Erythroblast (primary cell): ENCODE data around the gene GHR.
"Not testable (repeated sequence)": the region's sequence is repeated elsewhere in the genome, so short reads cannot be mapped to it uniquely, and the experiment has no call there.

ENCODE experiments used
- DNase-seq, 2 experiments: peaks; one replicate each; lab custom pipeline; 2025; lab: John Stamatoyannopoulos, UW
- GATA1 ChIP-seq: IDR thresholded peaks from 2 replicates; pipeline ENCODE4 v1.6.1; 2011; ENCODE audit warnings: low read depth, mild to moderate bottlenecking, control low read depth, low read length, moderate library complexity
- POLR2A ChIP-seq: IDR thresholded peaks from 2 replicates; pipeline ENCODE4 v1.6.1; 2011; ENCODE audit warnings: mild to moderate bottlenecking, low read length

The GHR gene

DNA sequence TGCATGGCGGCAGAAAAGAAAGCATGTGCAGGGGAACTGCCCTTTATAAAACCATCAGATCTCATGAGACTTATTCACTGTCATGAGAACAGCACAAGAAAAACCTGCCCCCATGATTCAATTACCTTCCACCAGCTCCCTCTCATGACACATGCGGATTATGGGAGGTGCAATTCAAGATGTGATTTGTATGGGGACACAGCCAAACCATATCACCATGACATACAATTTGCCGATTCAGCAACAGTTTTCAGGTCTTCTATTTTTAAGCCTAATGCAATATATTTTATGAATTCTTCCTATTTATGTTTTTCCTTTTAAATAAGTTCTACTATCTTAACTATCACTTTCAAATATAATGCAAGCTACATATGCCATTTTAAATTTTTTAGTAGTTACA, 242.6 kb downstream of the GHR start:
- DNase-seq, result no peak
- TF ChIP-seq GATA1, result no peak
- TF ChIP-seq POLR2A, result no peak

DNA sequence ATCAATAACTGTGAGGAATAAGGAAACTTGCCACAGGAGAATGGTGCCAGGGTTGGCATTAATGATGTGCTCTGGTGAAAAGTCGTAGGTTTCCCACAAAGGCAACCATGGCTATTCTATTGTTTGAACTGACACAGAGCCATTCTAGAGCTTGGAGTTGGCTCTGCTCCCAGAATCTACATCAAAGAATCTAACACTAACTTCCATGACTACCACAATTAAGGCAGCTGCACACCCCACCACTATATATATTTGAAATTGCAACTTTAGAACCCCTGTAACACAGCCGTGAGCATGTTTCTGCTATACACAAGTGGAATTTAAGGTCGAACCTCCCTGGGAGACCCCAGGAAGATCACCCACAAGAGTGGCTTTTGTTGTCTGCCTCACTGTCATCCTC, 243.6 kb downstream of the GHR start:
- DNase-seq, result no peak
- no peak for TF ChIP-seq POLR2A
- no peak for TF ChIP-seq GATA1

DNA sequence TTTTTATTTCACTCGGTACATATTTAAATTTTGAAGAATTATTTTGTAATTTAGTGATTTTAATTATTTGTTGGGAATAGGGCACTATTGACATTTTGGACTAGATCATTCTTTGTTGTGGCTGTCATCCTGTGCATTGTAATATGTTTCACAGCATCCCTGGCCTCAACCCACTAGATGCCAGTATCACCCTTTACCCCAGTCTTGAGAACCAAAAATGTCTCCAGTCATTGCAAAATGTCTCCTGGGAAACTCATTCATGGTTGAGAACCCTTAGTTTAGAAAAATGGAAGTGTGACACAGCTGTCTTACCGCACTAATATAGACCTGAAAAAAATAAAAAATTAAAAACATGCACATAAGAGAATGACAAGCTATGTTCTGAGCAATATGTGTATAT, 245.0 kb downstream of the GHR start:
- no peak for DNase-seq
- no peak for TF ChIP-seq POLR2A
- TF ChIP-seq GATA1, result no peak

DNA sequence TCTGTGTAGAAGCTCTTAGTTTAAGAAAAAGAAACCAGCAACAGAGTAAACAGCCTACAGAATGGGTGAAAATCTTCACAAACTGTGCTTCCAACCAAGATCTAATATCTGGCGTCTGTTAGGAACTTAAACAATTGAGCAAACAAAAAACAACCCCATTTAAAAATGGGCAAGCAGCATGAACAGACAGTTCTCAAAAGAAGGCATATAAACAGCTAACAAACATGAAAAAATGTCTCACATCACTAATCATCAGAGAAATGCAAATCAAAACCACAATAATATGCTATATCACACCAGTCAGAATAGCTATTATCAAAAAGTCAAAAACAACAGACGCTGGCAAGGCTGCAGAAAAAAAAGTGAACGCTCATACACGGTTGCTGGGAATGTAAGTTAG, 249.7 kb downstream of the GHR start:
- TF ChIP-seq GATA1, result no peak
- no peak for TF ChIP-seq POLR2A
- DNase-seq, result no peak

DNA sequence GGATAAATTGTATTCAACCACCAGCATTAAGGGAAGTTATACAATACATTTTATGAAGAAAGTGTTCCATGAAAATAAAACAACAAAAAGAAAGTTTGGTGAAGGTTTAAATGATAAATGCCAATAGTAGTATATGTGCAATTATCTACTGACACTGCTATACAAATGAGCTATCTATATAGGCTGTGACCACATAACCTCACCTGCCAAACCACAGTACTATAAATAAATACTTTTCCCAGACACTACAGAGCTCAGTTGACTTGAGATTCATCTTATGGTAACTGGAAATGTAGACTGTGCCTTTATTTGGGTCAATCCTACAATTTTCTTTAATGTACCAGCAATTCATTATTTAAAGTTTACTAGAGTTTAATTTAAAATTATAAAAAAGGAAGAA, 252.4 kb downstream of the GHR start:
- DNase-seq, result no peak
- TF ChIP-seq POLR2A (no peak), GATA1 (no peak)

DNA sequence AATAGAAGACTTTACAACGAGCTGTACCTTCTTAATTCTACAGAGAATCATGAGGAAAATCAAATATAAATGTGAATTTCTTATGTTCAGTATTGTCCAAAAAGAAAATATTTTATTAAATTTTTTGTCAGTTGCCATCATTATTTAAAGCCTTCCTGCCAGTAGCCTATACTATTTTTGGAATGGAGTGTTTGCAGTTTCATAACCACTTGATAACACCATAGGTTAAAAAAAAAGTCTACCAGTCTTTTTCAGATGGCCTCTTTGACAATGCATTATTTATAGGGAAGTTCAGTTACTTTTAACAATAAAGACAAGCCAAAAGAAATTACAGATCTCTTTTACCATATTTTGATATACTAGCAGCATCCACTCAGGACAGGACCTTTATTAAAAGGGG, 253.1 kb downstream of the GHR start:
- TF ChIP-seq POLR2A, result no peak
- TF ChIP-seq GATA1, result no peak
- no peak for DNase-seq

DNA sequence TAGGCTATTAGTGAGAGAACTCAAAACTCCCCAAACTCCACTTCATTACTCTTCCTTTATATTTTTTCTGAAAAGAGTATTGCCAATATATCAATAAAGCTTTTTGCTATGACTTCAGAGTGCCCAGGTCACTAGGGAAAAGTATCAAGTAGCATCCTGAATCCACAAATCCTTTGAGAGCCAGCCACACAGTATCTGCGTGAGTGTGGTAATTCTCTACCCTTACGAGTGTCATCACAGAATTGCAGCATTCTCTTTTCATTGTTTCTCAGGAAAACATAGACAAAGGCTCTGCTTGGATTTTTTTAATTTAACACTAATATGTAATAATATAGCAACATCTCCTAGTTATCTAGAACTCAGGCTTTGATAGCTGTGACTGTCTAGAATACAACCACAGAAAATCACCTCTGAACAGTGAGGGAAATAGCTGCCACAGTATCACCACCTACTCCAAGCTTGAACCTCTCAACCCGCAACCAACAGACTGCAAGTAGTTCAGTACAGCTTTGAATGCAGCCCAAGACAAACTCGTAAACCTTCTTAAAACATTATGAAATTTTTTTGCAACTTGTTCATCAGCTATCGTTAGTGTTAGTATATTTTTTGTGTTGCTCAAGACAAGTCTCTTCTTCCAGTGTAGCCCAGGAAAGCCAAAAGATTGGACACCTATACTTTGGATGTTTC, 254.1 kb downstream of the GHR start:
- no peak for DNase-seq
- TF ChIP-seq POLR2A (no peak), GATA1 (no peak)

DNA sequence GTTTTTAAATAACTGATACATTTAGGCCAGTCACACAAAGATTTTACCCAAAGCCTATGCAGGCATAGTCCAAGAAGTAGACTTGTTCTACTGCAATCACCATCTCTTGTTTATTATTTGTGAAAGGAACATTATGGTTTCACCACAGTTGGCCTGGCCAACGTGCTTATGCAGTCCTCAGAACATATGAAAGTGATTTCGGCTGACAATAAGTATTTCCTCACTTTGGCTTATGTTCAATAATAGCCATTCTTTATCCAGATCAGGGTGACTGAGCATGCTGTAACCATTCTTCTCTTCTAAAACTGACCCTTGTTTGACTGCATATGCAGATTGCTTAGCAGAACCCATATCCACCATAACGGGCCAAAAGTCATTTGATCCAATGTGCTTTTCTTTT, 256.8 kb downstream of the GHR start:
- DNase-seq, result no peak
- TF ChIP-seq POLR2A (no peak), GATA1 (no peak)

DNA sequence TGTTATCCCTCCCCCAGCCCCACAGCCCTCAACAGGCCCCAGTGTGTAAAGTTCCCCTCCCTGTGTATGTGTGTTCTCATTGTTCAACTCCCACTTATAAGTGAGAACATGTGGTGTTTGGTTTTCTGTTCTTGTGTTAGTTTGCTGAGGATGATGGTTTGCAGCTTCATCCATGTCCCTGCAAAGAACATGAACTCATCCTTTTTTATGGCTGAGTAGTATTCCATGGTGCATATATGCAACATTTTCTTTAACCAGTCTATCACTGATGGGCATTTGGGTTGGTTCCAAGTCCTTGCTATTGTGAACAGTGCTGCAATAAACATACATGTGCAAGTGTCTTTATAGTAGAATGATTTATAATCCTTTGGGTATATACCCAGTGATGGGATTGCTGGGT, 261.8 kb downstream of the GHR start:
- not testable (repeated sequence) for DNase-seq

DNA sequence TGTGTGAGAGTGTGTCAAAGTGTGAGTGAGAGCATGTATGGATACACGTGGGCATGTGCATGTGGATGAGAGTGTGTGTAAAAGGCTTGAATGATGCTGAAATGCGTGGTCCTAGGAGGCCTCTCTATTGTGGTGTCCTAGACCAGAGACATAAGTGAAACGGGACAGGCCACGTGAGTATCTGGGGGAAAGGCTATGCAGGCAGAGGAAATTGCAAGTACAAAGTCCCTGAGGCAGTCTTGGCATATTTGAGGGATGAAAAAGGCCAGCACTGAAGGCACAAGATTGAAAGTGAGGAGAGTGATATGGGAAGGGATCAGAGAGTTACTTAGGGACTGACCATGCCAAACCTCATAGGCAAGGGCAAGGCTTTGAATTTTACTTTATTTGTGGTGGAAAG, 266.2 kb downstream of the GHR start:
- TF ChIP-seq POLR2A, result no peak
- DNase-seq, result no peak

DNA sequence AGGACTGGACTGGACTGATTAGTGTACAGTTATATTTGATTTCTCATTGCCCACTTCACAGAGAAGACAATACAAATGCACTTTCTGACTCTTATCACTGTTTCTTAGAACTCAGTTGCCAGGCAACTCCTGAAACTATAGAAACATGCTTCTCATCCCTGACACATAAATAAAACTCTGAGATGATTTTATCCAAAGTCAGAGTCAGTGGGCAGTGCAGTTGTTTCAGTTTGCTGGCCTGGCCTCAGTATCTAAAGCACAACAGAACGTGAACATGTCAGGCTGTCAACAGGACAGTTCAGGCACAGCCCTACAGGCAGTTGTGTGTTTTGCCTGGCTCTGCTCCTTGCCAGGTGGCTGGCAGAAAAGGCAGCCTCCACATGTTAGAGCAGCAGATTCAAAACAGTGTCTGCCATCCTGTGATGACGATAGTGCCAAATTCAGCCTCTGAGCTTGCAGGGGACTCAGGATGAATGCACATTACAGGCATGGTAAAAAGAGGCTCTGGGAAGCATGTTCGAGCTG, 268.2 kb downstream of the GHR start:
- no peak for DNase-seq

DNA sequence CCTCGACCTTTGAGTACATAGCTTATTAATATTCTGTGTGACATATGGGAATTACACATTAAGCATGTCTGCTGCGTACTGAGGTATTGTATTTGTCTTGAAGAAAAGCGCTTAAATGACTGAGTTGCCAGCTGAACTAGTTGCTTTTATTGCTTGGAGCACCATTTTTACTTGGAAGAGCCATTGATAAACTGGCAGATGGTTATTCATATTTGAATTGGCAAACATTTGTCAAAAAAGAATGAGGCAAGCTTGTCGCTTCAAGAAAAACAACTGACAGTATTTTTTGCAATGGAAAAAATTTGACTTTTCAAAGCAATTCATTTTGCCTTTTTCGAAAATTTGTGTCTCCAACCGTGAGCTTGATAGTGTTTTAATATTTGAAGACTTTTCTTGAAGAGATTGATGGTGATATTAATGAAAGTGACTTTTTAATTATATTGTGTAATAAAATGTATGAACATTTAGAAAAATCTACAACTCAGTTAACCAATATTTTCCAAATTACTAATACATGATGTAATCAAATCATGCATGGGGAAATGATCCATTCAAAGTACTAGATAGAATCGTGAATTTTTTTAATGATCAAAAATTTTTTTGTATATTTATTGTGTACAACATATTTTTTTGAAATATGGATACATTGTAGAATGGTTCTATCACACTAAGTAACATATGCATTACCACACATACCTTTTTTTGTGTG, 278.3 kb downstream of the GHR start:
- TF ChIP-seq GATA1 (no peak), POLR2A (no peak)
- no peak for DNase-seq

More for the DNA sequence above, 268.2 kb downstream of the GHR start:
- TF ChIP-seq GATA1 (no peak), POLR2A (no peak)

DNA sequence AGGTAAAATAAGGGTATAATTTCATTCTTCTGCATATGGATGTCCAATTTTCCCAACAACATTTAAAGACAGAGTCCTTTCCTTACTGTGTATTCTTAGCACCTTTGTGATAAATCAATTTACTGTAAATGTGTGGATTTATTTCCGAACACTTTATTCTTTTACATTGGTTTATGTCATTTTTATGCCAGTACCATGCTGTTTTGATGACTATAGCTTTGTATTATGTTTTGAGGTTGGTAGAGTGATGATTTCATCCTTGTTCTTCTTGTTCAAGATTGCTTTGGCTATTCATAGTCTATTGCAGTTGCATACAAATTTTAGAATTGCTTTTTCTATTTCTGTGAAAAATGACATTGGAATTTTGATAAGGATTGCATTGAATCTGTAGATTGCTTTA, 280.0 kb downstream of the GHR start:
- DNase-seq, result no peak
- TF ChIP-seq POLR2A (no peak), GATA1 (no peak)

DNA sequence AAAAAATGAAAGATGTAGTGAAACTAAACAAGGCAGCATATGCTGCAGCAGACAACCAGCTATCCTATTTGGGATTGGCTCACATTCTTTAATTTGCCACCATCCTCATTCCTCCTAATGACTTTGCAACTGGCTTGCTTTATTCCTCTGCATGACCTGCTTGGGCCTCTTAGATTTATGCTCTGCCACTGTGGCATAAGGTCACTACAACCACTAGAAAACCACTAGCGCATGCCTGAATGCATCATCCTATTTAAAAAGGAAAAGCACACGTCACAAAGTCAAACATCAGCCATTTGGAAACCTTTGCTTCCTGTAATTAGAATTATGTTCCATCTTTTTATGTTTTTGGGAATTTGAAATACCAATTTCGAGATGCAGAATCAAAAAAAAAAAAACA, 292.5 kb downstream of the GHR start:
- TF ChIP-seq POLR2A, result no peak
- TF ChIP-seq GATA1, result no peak
- no peak for DNase-seq

DNA sequence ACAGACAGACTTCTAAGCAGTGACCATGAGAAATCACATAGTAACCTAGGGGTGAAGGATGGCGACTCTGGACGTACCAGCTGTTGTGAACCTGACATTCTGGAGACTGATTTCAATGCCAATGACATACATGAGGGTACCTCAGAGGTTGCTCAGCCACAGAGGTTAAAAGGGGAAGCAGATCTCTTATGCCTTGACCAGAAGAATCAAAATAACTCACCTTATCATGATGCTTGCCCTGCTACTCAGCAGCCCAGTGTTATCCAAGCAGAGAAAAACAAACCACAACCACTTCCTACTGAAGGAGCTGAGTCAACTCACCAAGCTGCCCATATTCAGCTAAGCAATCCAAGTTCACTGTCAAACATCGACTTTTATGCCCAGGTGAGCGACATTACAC, 295.4 kb downstream of the GHR start:
- DNase-seq, result no peak
- no peak for TF ChIP-seq GATA1
- no peak for TF ChIP-seq POLR2A

DNA sequence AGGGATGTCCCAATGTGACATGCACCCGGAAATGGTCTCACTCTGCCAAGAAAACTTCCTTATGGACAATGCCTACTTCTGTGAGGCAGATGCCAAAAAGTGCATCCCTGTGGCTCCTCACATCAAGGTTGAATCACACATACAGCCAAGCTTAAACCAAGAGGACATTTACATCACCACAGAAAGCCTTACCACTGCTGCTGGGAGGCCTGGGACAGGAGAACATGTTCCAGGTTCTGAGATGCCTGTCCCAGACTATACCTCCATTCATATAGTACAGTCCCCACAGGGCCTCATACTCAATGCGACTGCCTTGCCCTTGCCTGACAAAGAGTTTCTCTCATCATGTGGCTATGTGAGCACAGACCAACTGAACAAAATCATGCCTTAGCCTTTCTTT, 295.8 kb downstream of the GHR start:
- no peak for TF ChIP-seq POLR2A
- DNase-seq, result no peak
